HCT116 (cell line): ENCODE data around the gene HHIPL2. TPM values are rescaled to one million over a fixed set of nuclear protein-coding genes. Genes with fewer than 3 reads are reported as not detected.

Experiments used
- ATAC-seq: fragments of 200-7000 bp; cut with Tn5 transposase; 2 replicates; pipeline ENCODE4 v1.9.1; 2020; ENCODE audit warnings: mild to moderate bottlenecking, moderate library complexity
- BruUV-seq: library from RNA; stranded (reverse); fragments of 400-500 nt; replicated peaks from 2 replicates; lab custom pipeline; 2021; lab: Mats Ljungman, UMichigan
- CTCF ChIA-PET: fragments of 300-600 bp; sonication (Branson Sonifier 250); formaldehyde crosslinking; loops from one replicate; lab custom pipeline; 2021; ENCODE audit warnings: antibody characterized with exemption; lab: Charles Lee
- POLR2A ChIA-PET: fragments of 300-600, 350-600 bp; sonication (Branson Sonifier 250); formaldehyde crosslinking; loops from one replicate; lab custom pipeline; 2021; ENCODE audit warnings: antibody characterized with exemption; lab: Charles Lee
- RAD21 ChIA-PET, 2 experiments: fragments of 300-600 bp; sonication (Branson Sonifier 250); formaldehyde crosslinking; loops; one replicate each; lab custom pipeline; 2023; ENCODE audit warnings: low total read pairs in 2 of 2; ENCODE audit not compliant: uncharacterized antibody in 2 of 2, unreplicated experiment in 2 of 2, low non-redundant PET in 1 of 2; lab: Charles Lee
- DNase-seq: peaks from one replicate; pipeline ENCODE4 v3.0.0-alpha.2; 2010; ENCODE audit warnings: low read depth, low spot score
- H2AFZ ChIP-seq: fragments of 200-600 bp; shearing (Covaris generic), sonication (generic); 2 replicates; pipeline ENCODE4 v1.6.1; 2017; ENCODE audit warnings: low read depth, mixed run types, mixed read lengths, antibody characterized with exemption, low read length; ENCODE audit not compliant: poor library complexity, severe bottlenecking
- H3K27ac ChIP-seq: 2 replicates; pipeline ENCODE4 v1.5.1; 2012; ENCODE audit warnings: low read depth, low read length
- H3K27me3 ChIP-seq: fragments of 200-600 bp; sonication (generic); 2 replicates; pipeline ENCODE4 v1.6.1; 2016; ENCODE audit warnings: mixed run types, low read length, mixed read lengths; ENCODE audit not compliant: insufficient read depth
- H3K36me3 ChIP-seq, 2 experiments: fragments of 200-500 bp in 1 of 2; fragments of 200-600 bp in 1 of 2; sonication (Bioruptor generic) in 1 of 2; sonication (generic) in 1 of 2; 2 replicates each; pipeline versions ENCODE4 v1.5.1 to v1.6.1; 2014 to 2016; ENCODE audit warnings: low read length in 2 of 2, inconsistent platforms in 1 of 2, mixed read lengths in 1 of 2, mixed run types in 1 of 2; ENCODE audit not compliant: insufficient read depth in 2 of 2, control insufficient read depth in 1 of 2
- H3K4me1 ChIP-seq, 2 experiments: fragments of 200-600 bp in 1 of 2; sonication (generic) in 1 of 2; 2 replicates each; pipeline versions ENCODE4 v1.5.1 to v1.6.1; 2012 to 2017; ENCODE audit warnings: low read length in 2 of 2, inconsistent platforms in 1 of 2, mild to moderate bottlenecking in 1 of 2, mixed read lengths in 1 of 2, mixed run types in 1 of 2, moderate library complexity in 1 of 2; ENCODE audit not compliant: insufficient read depth in 2 of 2, control insufficient read depth in 1 of 2
- H3K4me2 ChIP-seq: fragments of 200-600 bp; sonication (generic); 2 replicates; pipeline ENCODE4 v1.6.1; 2017; ENCODE audit warnings: mixed run types, low read length, mixed read lengths
- H3K4me3 ChIP-seq, 2 experiments: fragments of 200-600 bp in 1 of 2; sonication (generic) in 1 of 2; replicated peaks in 1 of 2; 2 replicates each; pipeline ENCODE4 v1.5.1; 2011 to 2016; ENCODE audit warnings: low read length in 2 of 2, control low read depth in 1 of 2, low read depth in 1 of 2, mild to moderate bottlenecking in 1 of 2, mixed read lengths in 1 of 2, mixed run types in 1 of 2
- H3K79me2 ChIP-seq: fragments of 200-600 bp; sonication (generic); 2 replicates; pipeline ENCODE4 v1.6.1; 2017; ENCODE audit warnings: mild to moderate bottlenecking, mixed run types, low read length, moderate library complexity, mixed read lengths; ENCODE audit not compliant: insufficient read depth
- H3K9ac ChIP-seq: fragments of 200-600 bp; sonication (generic); 2 replicates; pipeline ENCODE4 v1.6.1; 2016; ENCODE audit warnings: low read length, mixed read lengths
- H3K9me2 ChIP-seq: fragments of 200-600 bp; sonication (generic), shearing (Covaris generic); 2 replicates; pipeline ENCODE4 v1.6.1; 2017; ENCODE audit warnings: mixed run types, mild to moderate bottlenecking, moderate library complexity; ENCODE audit not compliant: insufficient read depth
- H3K9me3 ChIP-seq, 2 experiments: fragments of 200-500 bp in 1 of 2; fragments of 200-600 bp in 1 of 2; sonication (Bioruptor generic) in 1 of 2; sonication (generic) in 1 of 2; 2 replicates each; pipeline ENCODE4 v1.6.1; 2014 to 2017; ENCODE audit warnings: low read length in 2 of 2, mixed read lengths in 2 of 2, inconsistent platforms in 1 of 2, low read depth in 1 of 2, mild to moderate bottlenecking in 1 of 2, mixed run types in 1 of 2, moderate library complexity in 1 of 2; ENCODE audit not compliant: control insufficient read depth in 1 of 2, insufficient read depth in 1 of 2
- H4K20me1 ChIP-seq: fragments of 200-600 bp; sonication (generic), shearing (Covaris generic); 2 replicates; pipeline ENCODE4 v1.6.1; 2017; ENCODE audit warnings: mixed run types, mild to moderate bottlenecking, moderate library complexity; ENCODE audit not compliant: insufficient read depth
- CBX3 ChIP-seq: IDR thresholded peaks from 2 replicates; pipeline ENCODE4 v1.6.1; 2012; ENCODE audit warnings: low read depth
- CEBPB ChIP-seq: IDR thresholded peaks from 2 replicates; pipeline ENCODE4 v1.6.1; 2012; ENCODE audit warnings: low read depth
- EGR1 ChIP-seq: IDR thresholded peaks from 2 replicates; pipeline ENCODE4 v1.6.1; 2012; ENCODE audit warnings: low read depth
- ELF1 ChIP-seq: IDR thresholded peaks from 2 replicates; pipeline ENCODE4 v1.6.1; 2012; ENCODE audit warnings: low read depth, borderline replicate concordance
- EZH2 ChIP-seq: fragments of 200-600 bp; sonication (generic); IDR thresholded peaks from 2 replicates; pipeline ENCODE4 v1.6.1; 2017; ENCODE audit warnings: antibody characterized with exemption, mixed run types
- POLR2A ChIP-seq: IDR thresholded peaks from 2 replicates; pipeline ENCODE4 v1.7.0; 2011; ENCODE audit warnings: borderline replicate concordance; ENCODE audit not compliant: insufficient read depth, insufficient read length; ENCODE audit errors: extremely low read depth
- POLR2AphosphoS5 ChIP-seq: IDR thresholded peaks from 2 replicates; pipeline ENCODE4 v1.6.1; 2011; ENCODE audit warnings: mild to moderate bottlenecking, low read depth, low read length, moderate library complexity
- RAD21 ChIP-seq: IDR thresholded peaks from 2 replicates; pipeline ENCODE4 v1.6.1; 2012; ENCODE audit warnings: low read depth, mild to moderate bottlenecking
- SIN3A ChIP-seq: IDR thresholded peaks from 2 replicates; pipeline ENCODE4 v1.6.1; 2012; ENCODE audit warnings: low read depth
- SP1 ChIP-seq: IDR thresholded peaks from 2 replicates; pipeline ENCODE4 v1.6.1; 2012; ENCODE audit warnings: low read depth
- SRF ChIP-seq: IDR thresholded peaks from 2 replicates; pipeline ENCODE4 v1.6.1; 2012; ENCODE audit warnings: low read depth
- TCF7L2 ChIP-seq: IDR thresholded peaks from 2 replicates; pipeline ENCODE4 v1.7.0; 2011; ENCODE audit warnings: borderline replicate concordance, inconsistent platforms; ENCODE audit not compliant: insufficient read depth, insufficient read length; ENCODE audit errors: extremely low read depth
- YY1 ChIP-seq: IDR thresholded peaks from 2 replicates; pipeline ENCODE4 v1.6.1; 2011; ENCODE audit warnings: low read length, low read depth, moderate library complexity, mild to moderate bottlenecking; ENCODE audit not compliant: insufficient replicate concordance; ENCODE audit errors: extremely low read depth
- ZFX ChIP-seq: fragments of 450-650 bp; IDR thresholded peaks from 2 replicates; pipeline ENCODE4 v1.6.1; 2017
- ZNF274 ChIP-seq: fragments of 200-500 bp; sonication (Bioruptor generic); IDR thresholded peaks from 2 replicates; pipeline ENCODE4 v1.6.1; 2014; ENCODE audit warnings: mild to moderate bottlenecking, low read depth, low read length, inconsistent platforms
- intact Hi-C: fragments of 100-400 bp; cut with micrococcal nuclease; formaldehyde crosslinking; loops from 2 replicates; pipeline ENCODE4 v1.10.0; 2022
- total RNA-seq: library from RNA; stranded (reverse); gene quantifications from one replicate; pipeline ENCODE4 v1.2.1, GENCODE V29; 2021; ENCODE audit not compliant: unreplicated experiment
- TF ChIP-seq, protein P1 (sequence below), 3 experiments: fragments of 200-600 bp in 1 of 3; sonication (generic) in 1 of 3; IDR thresholded peaks in 2 of 3; conservative IDR thresholded peaks in 1 of 3; 2 replicates each; pipeline ENCODE4 v1.5.1; 2012 to 2017; ENCODE audit warnings: low read depth in 2 of 3, low read length in 2 of 3, antibody characterized with exemption in 1 of 3, borderline replicate concordance in 1 of 3, control low read depth in 1 of 3, mild to moderate bottlenecking in 1 of 3, mixed read lengths in 1 of 3, mixed run types in 1 of 3, moderate library complexity in 1 of 3; ENCODE audit not compliant: insufficient read depth in 1 of 3
- TF ChIP-seq, protein P2 (sequence below): IDR thresholded peaks from 2 replicates; pipeline ENCODE4 v1.6.1; 2011; ENCODE audit warnings: mild to moderate bottlenecking, low read length, moderate library complexity; ENCODE audit not compliant: insufficient replicate concordance; ENCODE audit errors: extremely low read depth
- TF ChIP-seq, protein P3 (sequence below): IDR thresholded peaks from 2 replicates; pipeline ENCODE4 v1.6.1; 2012
- TF ChIP-seq, protein P4 (sequence below): IDR thresholded peaks from 2 replicates; pipeline ENCODE4 v1.6.1; 2012

Gene HHIPL2
- total RNA-seq, 1 experiment from 2014 or later: 0.27 TPM

DNA sequence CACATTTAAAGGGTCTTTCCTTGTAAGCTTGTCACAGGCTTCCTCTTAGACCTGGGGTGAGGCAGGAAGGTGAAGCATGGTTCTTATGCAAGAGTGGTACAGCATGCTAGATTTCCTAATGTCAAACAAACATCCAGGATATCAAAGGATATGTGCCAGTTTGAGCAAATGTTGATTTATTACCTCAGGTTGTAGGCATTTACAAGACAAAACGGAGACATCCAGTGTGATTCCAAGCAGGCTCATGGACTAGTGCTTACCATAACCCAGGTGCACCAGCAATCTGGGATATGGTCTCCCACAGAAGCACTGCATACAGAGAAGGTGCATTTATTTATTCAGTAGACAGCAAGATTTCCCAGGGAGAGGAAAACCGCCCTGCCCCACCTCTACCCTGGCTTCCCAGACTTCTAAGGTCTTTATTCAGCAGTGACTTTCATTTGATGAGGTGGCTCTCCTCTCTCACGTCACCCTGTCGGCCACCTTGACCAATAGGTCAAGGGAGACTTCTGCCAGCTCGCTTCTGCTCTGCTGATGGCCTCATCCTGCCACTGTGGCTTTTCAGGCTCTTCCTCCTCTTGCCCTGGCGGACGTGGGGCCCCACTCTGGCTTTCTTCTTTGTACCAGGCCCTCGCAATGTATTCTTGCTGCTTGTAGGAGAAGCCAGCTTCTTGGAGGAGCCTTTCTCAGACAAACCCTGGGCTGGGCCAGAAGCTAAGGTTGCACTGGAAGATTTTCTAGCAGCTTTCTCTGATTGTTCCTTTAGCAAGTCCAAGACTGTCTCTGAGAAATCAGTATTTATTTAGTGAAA, 25.6 kb downstream of the HHIPL2 start:
- Histone ChIP-seq H3K4me3 (no peak overlapping the region), H3K9me2 (no peaks in the 10 kb centered on the region), H2AFZ (no peak overlapping the region), H3K4me1 (no peaks in the 10 kb centered on the region), H3K27ac (no peak overlapping the region), H3K79me2 (no peaks in the 10 kb centered on the region), H3K27me3 (peaks cover 3% of the 10 kb centered on the region; the same call in 1 of the 2 replicates), H3K9me3 (no peaks in the 10 kb centered on the region), H3K9ac (no peak overlapping the region), H3K36me3 (no peaks in the 10 kb centered on the region), H4K20me1 (no peaks in the 10 kb centered on the region), H3K4me2 (no peak overlapping the region)
- TF ChIP-seq CEBPB: no peak
- no peak for TF ChIP-seq ZFX
- TF ChIP-seq RAD21: no peak
- no peak for TF ChIP-seq ELF1
- TF ChIP-seq SP1: no peak
- TF ChIP-seq TCF7L2: no peak
- TF ChIP-seq, protein P1, sequence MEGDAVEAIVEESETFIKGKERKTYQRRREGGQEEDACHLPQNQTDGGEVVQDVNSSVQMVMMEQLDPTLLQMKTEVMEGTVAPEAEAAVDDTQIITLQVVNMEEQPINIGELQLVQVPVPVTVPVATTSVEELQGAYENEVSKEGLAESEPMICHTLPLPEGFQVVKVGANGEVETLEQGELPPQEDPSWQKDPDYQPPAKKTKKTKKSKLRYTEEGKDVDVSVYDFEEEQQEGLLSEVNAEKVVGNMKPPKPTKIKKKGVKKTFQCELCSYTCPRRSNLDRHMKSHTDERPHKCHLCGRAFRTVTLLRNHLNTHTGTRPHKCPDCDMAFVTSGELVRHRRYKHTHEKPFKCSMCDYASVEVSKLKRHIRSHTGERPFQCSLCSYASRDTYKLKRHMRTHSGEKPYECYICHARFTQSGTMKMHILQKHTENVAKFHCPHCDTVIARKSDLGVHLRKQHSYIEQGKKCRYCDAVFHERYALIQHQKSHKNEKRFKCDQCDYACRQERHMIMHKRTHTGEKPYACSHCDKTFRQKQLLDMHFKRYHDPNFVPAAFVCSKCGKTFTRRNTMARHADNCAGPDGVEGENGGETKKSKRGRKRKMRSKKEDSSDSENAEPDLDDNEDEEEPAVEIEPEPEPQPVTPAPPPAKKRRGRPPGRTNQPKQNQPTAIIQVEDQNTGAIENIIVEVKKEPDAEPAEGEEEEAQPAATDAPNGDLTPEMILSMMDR (IDR thresholded peaks at IDR 0.05 in 2 of 3, conservative IDR thresholded peaks at IDR 0.05 in 1 of 3; ENCODE audit: borderline replicate concordance in 1 of 3, insufficient read depth in 1 of 3, low read depth in 2 of 3, low read length in 2 of 3): no peak
- TF ChIP-seq CBX3: no peak
- TF ChIP-seq EZH2: no peak
- TF ChIP-seq, protein P2, sequence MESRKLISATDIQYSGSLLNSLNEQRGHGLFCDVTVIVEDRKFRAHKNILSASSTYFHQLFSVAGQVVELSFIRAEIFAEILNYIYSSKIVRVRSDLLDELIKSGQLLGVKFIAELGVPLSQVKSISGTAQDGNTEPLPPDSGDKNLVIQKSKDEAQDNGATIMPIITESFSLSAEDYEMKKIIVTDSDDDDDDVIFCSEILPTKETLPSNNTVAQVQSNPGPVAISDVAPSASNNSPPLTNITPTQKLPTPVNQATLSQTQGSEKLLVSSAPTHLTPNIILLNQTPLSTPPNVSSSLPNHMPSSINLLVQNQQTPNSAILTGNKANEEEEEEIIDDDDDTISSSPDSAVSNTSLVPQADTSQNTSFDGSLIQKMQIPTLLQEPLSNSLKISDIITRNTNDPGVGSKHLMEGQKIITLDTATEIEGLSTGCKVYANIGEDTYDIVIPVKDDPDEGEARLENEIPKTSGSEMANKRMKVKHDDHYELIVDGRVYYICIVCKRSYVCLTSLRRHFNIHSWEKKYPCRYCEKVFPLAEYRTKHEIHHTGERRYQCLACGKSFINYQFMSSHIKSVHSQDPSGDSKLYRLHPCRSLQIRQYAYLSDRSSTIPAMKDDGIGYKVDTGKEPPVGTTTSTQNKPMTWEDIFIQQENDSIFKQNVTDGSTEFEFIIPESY: no peak
- TF ChIP-seq, protein P3, sequence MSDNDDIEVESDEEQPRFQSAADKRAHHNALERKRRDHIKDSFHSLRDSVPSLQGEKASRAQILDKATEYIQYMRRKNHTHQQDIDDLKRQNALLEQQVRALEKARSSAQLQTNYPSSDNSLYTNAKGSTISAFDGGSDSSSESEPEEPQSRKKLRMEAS: no peak
- no peak for TF ChIP-seq ZNF274
- TF ChIP-seq, protein P4, sequence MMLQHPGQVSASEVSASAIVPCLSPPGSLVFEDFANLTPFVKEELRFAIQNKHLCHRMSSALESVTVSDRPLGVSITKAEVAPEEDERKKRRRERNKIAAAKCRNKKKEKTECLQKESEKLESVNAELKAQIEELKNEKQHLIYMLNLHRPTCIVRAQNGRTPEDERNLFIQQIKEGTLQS: no peak
- TF ChIP-seq SIN3A: no peak
- no peak for TF ChIP-seq EGR1
- TF ChIP-seq SRF: no peak
- TF ChIP-seq YY1: no peak
- TF ChIP-seq POLR2A: no peak
- TF ChIP-seq POLR2AphosphoS5: no peak
- POLR2A ChIA-PET: no interaction called here
- no peak for ATAC-seq
- BruUV-seq: no TSS peak
- intact Hi-C loops: no loop called here
- CTCF ChIA-PET: no interaction called here
- RAD21 ChIA-PET: no interaction called here
- DNase-seq: no peak
